ENCODE measurements around the gene RNF224. TPM values are rescaled to one million over a fixed set of nuclear protein-coding genes. Genes with fewer than 3 reads are reported as not detected.

The RNF224 gene
- total RNA-seq, 1 donor from 2014 or later: not detected

DNA sequence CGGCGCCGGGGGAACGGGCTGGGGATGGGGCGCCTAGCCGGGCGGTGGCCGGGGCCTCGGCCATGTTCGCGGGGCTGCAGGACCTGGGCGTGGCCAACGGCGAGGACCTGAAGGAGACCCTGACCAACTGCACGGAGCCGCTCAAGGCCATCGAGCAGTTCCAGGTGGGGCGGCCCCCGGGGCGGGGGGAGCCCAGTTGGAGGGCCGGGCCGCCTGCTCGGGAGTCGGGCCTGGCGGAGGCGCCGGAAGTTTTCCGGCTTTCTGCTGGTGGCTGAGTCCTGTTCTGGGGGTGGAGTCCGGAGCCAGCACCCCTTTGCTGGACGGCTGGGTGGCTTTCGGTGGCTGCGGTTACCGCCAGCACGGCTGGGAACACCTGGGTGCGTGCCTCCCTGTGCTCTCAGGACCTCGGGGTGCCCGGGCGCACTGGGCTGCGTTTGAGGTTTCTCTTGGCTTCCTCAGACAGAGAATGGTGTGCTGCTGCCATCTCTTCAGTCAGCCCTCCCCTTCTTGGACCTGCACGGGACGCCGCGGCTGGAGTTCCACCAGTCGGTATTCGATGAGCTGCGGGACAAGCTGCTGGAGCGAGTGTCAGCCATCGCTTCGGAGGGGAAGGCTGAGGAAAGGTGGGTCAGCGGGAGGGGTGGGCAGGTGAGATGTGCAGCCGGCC is 28.3 kb downstream of the RNF224 start:
- H2AFZ ChIP-seq (ENCODE audit: low read depth, low read length): peak overlapping the region; percentile 56

DNA sequence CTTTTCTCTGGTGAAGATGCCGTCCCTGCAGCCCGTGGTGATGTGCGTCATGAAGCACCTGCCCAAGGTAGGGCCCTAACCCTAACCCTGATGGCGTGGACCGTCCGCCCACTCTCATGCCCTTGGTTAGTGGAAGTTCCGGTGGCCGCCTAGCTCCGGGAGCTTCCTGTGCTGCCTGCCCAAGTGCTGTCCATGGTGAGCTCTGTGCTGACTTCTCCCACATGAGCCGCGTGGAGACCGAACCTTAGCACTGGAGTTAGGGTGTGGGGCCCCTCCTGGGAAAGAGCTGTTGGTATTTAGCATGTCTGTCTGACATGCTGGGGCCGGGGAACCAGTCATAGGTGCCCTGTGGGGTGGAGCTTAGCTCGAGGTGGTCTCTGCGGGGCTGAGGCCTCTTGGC is 29.1 kb downstream of the RNF224 start:
- Histone ChIP-seq H3K27me3 (ENCODE audit: insufficient read depth, low read length) (no peaks in the 10 kb centered on the region), H4K20me1 (ENCODE audit: insufficient read depth, low read length) (peaks cover 23% of the 10 kb centered on the region), H3K9ac (ENCODE audit: low read length) (peak overlapping the region; percentile 88), H3K36me3 (ENCODE audit: insufficient read depth, low read length) (peaks cover 4% of the 10 kb centered on the region), H3K9me3 (ENCODE audit: insufficient read depth, low read depth, low read length) (no peaks in the 10 kb centered on the region), H3K79me2 (ENCODE audit: insufficient read depth, low read length) (peaks cover 37% of the 10 kb centered on the region), H2AFZ (ENCODE audit: low read depth, low read length) (no peak overlapping the region), H3K27ac (ENCODE audit: low read depth, low read length) (no peak overlapping the region), H3K4me2 (ENCODE audit: low read length) (peak overlapping the region; percentile 99), H3K4me1 (ENCODE audit: insufficient read depth, low read length) (peaks cover 22% of the 10 kb centered on the region), H3K4me3 (ENCODE audit: insufficient read depth, low read depth, low read length) (peak overlapping the region; percentile 97)
- DNase-seq (ENCODE audit: low read depth) (no peak), FAIRE-seq (no peak)
- Mint-ChIP-seq H3K27ac (ENCODE audit: unreplicated experiment) (peak overlapping the region; percentile 53), H3K36me3 (ENCODE audit: low read depth, unreplicated experiment) (no peaks in the 10 kb centered on the region), H3K4me3 (ENCODE audit: unreplicated experiment) (peak overlapping the region; percentile 90), H3K9me3 (ENCODE audit: unreplicated experiment) (no peaks in the 10 kb centered on the region), H3K4me1 (ENCODE audit: low read depth, unreplicated experiment) (peaks cover 4% of the 10 kb centered on the region), H3K27me3 (ENCODE audit: low read depth, unreplicated experiment) (peaks cover 2% of the 10 kb centered on the region)
- TF ChIP-seq, protein P1, sequence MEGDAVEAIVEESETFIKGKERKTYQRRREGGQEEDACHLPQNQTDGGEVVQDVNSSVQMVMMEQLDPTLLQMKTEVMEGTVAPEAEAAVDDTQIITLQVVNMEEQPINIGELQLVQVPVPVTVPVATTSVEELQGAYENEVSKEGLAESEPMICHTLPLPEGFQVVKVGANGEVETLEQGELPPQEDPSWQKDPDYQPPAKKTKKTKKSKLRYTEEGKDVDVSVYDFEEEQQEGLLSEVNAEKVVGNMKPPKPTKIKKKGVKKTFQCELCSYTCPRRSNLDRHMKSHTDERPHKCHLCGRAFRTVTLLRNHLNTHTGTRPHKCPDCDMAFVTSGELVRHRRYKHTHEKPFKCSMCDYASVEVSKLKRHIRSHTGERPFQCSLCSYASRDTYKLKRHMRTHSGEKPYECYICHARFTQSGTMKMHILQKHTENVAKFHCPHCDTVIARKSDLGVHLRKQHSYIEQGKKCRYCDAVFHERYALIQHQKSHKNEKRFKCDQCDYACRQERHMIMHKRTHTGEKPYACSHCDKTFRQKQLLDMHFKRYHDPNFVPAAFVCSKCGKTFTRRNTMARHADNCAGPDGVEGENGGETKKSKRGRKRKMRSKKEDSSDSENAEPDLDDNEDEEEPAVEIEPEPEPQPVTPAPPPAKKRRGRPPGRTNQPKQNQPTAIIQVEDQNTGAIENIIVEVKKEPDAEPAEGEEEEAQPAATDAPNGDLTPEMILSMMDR (IDR thresholded peaks at IDR 0.05; ENCODE audit: insufficient read depth, low read depth, low read length): no peak
- no peak for TF ChIP-seq EZH2 (IDR thresholded peaks at IDR 0.05; ENCODE audit: insufficient read depth, low read length)

More for the DNA sequence above, 28.3 kb downstream of the RNF224 start:
- H3K4me2 ChIP-seq (ENCODE audit: low read length): peak overlapping the region; percentile 99
- peaks cover 23% of the 10 kb centered on the region for H4K20me1 ChIP-seq (ENCODE audit: insufficient read depth, low read length)
- H3K36me3 ChIP-seq (ENCODE audit: insufficient read depth, low read length): peaks cover 4% of the 10 kb centered on the region
- Mint-ChIP-seq H3K36me3 (ENCODE audit: low read depth, unreplicated experiment) (no peaks in the 10 kb centered on the region), H3K9me3 (ENCODE audit: unreplicated experiment) (no peaks in the 10 kb centered on the region), H3K27ac (ENCODE audit: unreplicated experiment) (no peak overlapping the region), H3K4me3 (ENCODE audit: unreplicated experiment) (peak overlapping the region; percentile 90), H3K27me3 (ENCODE audit: low read depth, unreplicated experiment) (peaks cover 2% of the 10 kb centered on the region), H3K4me1 (ENCODE audit: low read depth, unreplicated experiment) (peaks cover 4% of the 10 kb centered on the region)
- no peaks in the 10 kb centered on the region for H3K9me3 ChIP-seq (ENCODE audit: insufficient read depth, low read depth, low read length)
- H3K27me3 ChIP-seq (ENCODE audit: insufficient read depth, low read length): no peaks in the 10 kb centered on the region
- DNase-seq (ENCODE audit: low read depth) (no peak), FAIRE-seq (no peak)
- peak overlapping the region; percentile 50 for H3K27ac ChIP-seq (ENCODE audit: low read depth, low read length)
- peak overlapping the region; percentile 88 for H3K9ac ChIP-seq (ENCODE audit: low read length)
- TF ChIP-seq EZH2 (IDR thresholded peaks at IDR 0.05; ENCODE audit: insufficient read depth, low read length): no peak
- TF ChIP-seq, protein P1 (IDR thresholded peaks at IDR 0.05; ENCODE audit: insufficient read depth, low read depth, low read length): no peak
- peaks cover 22% of the 10 kb centered on the region for H3K4me1 ChIP-seq (ENCODE audit: insufficient read depth, low read length)
- peaks cover 37% of the 10 kb centered on the region for H3K79me2 ChIP-seq (ENCODE audit: insufficient read depth, low read length)
- H3K4me3 ChIP-seq (ENCODE audit: insufficient read depth, low read depth, low read length): peak overlapping the region; percentile 97

DNA sequence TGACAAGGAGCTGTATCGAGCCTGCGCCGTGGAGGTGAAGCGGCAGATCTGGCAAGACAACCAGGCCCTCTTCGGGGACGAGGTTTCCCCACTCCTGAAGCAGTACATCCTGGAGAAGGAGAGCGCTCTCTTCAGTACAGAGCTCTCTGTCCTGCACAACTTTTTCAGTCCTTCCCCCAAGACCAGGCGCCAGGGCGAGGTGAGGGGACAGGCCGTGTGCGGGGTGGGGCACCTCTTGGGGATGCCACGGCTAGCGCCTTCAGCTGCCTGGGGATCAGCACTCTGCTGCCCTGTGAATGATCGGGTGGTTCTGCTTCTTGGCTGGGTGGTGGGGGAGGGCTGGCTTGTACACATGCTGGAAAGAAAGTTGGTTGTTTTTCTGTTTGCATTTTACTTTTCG is 29.6 kb downstream of the RNF224 start:
- DNase-seq (ENCODE audit: low read depth) (no peak), FAIRE-seq (no peak)
- Histone ChIP-seq H2AFZ (ENCODE audit: low read depth, low read length) (no peak overlapping the region), H3K27ac (ENCODE audit: low read depth, low read length) (no peak overlapping the region), H3K36me3 (ENCODE audit: insufficient read depth, low read length) (peaks cover 4% of the 10 kb centered on the region), H3K9me3 (ENCODE audit: insufficient read depth, low read depth, low read length) (no peaks in the 10 kb centered on the region), H3K4me2 (ENCODE audit: low read length) (peak overlapping the region; percentile 99), H3K27me3 (ENCODE audit: insufficient read depth, low read length) (no peaks in the 10 kb centered on the region), H3K79me2 (ENCODE audit: insufficient read depth, low read length) (peaks cover 37% of the 10 kb centered on the region), H3K4me3 (ENCODE audit: insufficient read depth, low read depth, low read length) (no peak overlapping the region), H3K9ac (ENCODE audit: low read length) (peak overlapping the region; percentile 88), H3K4me1 (ENCODE audit: insufficient read depth, low read length) (peaks cover 22% of the 10 kb centered on the region), H4K20me1 (ENCODE audit: insufficient read depth, low read length) (peaks cover 23% of the 10 kb centered on the region)
- Mint-ChIP-seq H3K9me3 (ENCODE audit: unreplicated experiment) (no peaks in the 10 kb centered on the region), H3K27ac (ENCODE audit: unreplicated experiment) (no peak overlapping the region), H3K36me3 (ENCODE audit: low read depth, unreplicated experiment) (peaks cover 3% of the 10 kb centered on the region), H3K27me3 (ENCODE audit: low read depth, unreplicated experiment) (peaks cover 2% of the 10 kb centered on the region), H3K4me3 (ENCODE audit: unreplicated experiment) (peak overlapping the region; percentile 90), H3K4me1 (ENCODE audit: low read depth, unreplicated experiment) (peaks cover 7% of the 10 kb centered on the region)
- TF ChIP-seq EZH2 (IDR thresholded peaks at IDR 0.05; ENCODE audit: insufficient read depth, low read length): no peak
- TF ChIP-seq, protein P1 (IDR thresholded peaks at IDR 0.05; ENCODE audit: insufficient read depth, low read depth, low read length): no peak
